Uterus (tissue), 2 donors: ENCODE results near the gene PDE6A.

Experiments
- POLR2A ChIP-seq, 2 donors: fragments of 450-650 bp; IDR thresholded peaks; one replicate each; pipeline ENCODE4 v1.6.1; 2016; ENCODE audit warnings: antibody characterized with exemption in 2 of 2, mild to moderate bottlenecking in 1 of 2, moderate library complexity in 1 of 2
- TF ChIP-seq, protein P1 (sequence below), 4 experiments: fragments of 200-600 bp in 2 of 4; fragments of 450-650 bp in 2 of 4; sonication (generic) in 2 of 4; IDR thresholded peaks; one replicate each; pipeline ENCODE4 v1.5.1; 2016 to 2019; ENCODE audit warnings: antibody characterized with exemption in 4 of 4, mild to moderate bottlenecking in 2 of 4, moderate library complexity in 1 of 4

DNA sequence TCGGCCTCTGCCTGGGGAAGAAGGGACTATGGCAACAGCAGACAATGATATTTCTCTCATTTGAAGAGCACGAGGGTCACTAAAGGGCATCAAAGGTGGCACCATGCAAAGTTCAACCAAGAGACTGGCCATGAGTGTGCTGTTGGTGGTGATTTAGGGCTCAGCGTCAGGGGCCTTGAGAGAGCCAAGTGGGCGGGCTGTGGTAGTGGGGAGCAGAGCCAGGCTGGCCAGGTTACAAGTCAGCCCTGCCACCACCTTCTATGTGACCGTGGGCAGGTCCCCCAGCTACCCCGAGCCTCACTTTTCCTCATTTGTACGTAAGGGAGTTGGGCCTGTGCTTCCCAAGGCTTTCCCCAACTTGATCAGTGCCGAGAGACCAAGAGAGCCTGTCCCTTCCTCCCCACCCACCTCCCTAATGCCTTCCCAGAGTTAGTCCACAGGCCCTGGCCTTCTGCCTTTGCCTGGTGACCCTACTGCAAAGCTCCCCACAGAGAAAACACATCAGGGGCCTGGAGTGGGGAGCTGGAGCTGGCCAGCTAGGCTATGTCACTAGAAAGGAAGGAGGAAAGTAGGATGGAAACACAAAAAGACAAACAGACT is 104.3 kb downstream of the PDE6A start:
- TF ChIP-seq POLR2A (IDR thresholded peaks at IDR 0.05): no peak
- TF ChIP-seq, protein P1, sequence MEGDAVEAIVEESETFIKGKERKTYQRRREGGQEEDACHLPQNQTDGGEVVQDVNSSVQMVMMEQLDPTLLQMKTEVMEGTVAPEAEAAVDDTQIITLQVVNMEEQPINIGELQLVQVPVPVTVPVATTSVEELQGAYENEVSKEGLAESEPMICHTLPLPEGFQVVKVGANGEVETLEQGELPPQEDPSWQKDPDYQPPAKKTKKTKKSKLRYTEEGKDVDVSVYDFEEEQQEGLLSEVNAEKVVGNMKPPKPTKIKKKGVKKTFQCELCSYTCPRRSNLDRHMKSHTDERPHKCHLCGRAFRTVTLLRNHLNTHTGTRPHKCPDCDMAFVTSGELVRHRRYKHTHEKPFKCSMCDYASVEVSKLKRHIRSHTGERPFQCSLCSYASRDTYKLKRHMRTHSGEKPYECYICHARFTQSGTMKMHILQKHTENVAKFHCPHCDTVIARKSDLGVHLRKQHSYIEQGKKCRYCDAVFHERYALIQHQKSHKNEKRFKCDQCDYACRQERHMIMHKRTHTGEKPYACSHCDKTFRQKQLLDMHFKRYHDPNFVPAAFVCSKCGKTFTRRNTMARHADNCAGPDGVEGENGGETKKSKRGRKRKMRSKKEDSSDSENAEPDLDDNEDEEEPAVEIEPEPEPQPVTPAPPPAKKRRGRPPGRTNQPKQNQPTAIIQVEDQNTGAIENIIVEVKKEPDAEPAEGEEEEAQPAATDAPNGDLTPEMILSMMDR (IDR thresholded peaks at IDR 0.05): no peak
